HCEC 1CT (cell line): ENCODE measurements around the gene HLA-DPA1.

Experiments
- DNase-seq: peaks from one replicate; pipeline ENCODE4 v3.0.0-alpha.2; 2017

The HLA-DPA1 gene

DNA sequence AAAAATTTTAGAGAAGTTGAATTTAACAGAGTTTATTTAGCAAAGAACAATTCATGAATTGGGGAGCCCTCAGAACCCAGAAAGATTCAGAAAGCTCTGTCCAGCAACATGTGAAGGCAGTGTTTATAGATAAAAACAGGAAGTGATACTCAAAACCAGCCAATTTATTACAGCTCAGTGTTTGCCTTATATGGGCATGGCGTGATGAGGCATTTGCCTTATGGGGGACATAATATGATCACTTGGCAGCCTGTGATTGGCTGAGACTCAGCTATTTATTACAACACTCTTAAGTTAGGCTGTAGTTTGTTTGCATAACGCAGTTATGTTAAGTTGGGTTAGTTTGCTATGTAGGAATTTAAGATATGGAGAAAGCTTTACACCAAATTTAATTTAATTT is 11.5 kb downstream of the HLA-DPA1 start:
- DNase-seq: peak; percentile 45

DNA sequence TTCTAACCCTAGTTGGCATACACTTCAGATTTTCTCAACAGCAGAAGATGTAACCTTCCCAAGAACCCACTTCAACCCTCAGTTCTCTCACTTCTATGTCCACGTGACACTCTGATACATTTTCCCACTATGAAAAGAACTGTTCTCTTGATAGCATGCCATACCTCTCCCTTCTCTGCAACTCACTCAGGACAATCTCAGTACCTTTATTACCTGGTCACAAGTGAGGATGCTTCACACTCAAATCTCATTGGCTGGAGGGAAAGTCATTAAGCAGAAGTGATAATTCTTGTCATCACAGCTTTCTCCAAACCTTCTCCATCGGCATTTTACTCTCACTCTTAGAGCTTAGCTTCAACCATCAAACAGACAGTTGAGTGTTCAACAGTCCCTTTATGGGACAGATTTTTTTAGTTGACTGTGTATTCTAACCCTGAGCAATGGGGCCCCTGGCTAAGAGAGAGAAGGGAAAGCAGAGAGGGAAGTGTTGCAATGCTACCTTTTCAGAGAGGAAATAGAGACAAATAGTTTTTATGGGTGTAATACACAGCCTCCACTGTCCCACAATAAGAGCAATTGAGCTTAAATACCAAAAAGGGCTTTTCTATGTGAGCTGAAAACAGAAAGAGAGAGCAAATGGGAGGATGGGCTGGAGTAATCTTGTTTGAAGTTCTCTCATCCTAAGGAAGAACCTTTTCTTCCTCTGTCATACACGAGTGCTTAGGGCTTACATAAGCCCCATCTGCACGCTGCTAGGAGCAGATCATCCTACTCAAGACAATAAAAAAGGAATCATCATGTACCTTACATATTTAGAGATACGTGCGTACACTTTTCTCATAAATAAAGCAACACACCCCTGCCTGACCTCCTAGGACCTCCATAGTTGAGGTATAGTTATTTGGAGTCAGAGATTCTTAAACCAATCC is 16.0 kb downstream of the HLA-DPA1 start:
- DNase-seq: no peak

DNA sequence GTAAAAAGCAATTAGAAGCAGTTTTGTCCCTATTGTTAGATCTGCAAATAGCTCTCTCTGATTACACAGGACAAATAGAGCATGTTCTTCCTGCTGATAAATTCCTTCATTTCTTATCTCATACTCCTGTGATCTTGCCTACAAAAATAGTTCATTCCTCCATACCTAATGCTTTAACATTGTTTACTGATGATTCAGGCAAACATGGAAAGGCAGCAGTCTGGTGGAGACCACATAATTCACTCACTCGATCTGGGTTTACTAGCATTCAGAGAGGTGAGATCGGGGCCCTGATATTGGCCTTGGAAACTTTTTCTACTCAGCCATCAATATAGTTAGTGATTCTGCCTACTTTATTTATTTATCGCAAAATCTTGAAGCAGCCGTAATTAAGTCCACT is 20.2 kb downstream of the HLA-DPA1 start:
- no peak for DNase-seq

DNA sequence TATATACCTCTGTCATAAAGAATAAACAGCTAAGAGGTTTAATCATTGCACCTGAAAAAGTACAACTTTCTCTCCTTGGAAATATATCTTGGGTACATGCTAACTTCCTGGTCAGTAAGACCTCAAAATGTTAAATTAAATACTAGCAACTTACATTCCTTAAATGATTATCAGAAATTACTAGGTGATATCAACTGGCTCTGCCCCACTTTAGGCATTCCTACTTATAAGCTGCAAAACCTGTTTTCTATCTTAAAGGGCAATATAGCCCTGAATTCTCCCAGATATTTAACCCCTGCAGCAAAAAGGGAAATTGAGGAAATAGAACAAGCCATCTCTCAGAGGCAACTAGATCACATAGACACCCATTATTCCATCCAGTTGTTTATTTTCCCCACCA is 20.8 kb downstream of the HLA-DPA1 start:
- DNase-seq: no peak

DNA sequence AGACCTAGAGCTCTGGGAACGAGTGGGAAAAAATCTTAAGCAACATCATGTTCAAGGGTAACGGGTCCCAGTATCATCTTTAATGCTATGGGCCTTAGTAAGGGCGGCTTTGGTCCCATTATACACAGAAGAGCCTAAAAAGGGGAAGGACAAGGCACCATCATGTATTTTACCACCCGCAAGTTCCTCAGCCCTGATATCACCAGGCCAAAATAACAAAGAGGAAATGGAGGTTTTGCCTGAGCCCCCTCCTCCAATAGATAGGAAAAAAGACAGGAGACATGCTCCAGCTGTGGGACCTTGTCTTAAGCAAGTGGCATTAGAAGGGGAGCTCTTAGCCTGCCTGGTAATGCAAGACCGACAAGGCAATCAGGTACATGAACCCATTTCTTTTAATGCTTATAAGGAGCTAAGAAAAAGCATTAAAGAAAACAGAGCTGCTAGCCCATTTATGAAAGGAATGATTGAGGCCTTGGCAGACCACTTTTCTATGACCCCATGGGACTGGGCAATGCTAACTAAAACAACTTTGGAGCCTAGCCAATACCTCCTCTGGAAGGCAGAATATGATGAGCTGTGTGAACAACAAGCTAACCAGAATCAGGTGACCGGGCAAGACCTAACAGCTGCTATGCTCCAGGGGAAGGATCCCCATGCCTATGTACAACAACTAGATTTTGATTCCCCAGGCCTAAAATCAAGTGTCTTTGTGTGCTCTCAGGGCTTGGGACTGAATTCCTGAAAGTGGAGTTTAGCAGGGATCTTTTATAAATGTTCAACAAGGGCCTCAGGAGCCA is 23.2 kb downstream of the HLA-DPA1 start:
- no peak for DNase-seq

DNA sequence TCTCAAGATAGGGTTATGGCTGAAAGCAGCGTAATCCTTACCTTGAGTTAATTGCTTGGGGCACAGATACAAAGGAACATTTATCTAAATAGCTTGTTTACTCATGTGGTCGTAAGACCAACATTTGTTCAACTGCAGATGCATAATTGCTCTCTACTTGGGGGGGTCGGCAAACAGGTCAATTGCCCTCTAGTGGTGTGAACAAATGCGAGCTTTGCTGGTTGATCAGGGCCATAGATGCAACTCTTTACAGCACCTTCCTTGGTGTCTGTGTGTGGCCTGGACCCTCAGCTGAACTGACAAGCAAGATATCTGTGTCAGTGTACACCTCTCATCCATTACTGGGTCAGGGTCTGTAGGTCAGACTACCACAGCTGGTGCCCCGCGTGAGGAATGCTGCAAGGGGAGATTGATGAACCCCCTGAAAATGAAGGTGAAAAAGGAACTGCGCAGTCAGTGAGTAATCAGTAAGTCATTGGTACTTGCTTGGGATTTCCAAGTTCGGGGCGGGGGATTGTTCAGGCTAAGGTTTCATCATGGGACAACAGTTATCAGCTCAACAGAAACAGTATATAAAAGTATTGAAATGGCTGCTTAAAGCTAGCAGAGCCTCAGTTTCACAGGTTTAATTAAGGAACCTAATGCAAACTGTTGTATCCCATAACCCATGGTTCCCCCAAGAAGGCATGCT is 24.0 kb downstream of the HLA-DPA1 start:
- no peak for DNase-seq

DNA sequence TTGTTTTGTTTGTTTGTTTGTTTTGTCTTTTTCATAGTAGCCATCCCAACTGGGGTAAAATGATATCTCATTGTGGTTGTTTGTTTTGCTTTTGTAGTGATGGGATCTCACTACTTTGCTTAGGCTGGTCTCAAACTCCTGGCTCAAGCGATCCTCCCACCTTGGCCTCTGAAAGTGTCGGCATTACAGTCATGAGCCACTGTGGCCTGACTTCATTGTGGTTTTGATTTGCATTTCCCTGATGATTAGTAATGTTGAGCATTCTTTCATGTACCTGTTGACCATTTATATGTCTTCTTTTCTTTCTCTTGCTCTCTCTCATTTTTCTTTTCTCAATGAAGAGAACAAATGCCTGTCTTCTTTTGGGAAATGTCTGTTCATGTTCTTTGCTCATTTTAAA is 33.3 kb downstream of the HLA-DPA1 start:
- DNase-seq: no peak

DNA sequence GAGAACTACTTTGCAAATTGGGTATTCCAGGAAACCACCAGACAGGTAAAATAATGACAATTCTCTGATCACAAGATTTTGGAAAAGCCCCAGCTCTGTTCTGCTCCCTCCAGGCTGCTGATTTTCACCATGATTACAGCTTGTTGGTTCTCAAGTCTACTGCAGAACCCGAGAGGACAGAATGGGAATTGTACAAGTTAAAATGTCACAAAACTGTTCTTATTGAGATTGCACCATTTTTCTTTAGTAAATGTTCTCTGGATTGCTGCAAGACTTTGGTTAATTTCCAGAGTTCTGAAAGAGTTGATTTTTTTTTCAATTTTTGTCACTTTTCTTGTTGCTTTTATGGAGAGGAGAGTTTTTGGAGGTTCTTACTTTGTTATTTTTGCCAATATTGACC is 36.9 kb downstream of the HLA-DPA1 start:
- no peak for DNase-seq

DNA sequence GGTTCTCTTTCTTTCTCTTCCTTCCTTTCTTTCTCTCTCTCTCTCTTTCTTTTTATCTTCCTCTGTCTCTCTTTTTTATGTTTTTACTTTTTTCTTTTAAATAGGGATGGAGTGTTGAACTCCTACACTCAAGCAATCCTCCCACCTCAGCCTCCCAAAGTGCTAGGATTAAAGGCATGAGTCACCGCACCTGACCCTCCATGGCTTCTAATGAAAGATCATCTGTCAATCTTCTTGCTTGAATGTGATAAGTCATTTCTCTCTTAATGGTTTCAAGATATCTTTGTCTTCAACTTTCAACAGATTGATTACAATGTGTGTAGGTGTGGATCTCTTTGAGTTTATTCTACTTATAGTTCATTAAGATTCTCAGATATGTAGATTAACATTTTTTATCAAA is 38.9 kb downstream of the HLA-DPA1 start:
- no peak for DNase-seq

DNA sequence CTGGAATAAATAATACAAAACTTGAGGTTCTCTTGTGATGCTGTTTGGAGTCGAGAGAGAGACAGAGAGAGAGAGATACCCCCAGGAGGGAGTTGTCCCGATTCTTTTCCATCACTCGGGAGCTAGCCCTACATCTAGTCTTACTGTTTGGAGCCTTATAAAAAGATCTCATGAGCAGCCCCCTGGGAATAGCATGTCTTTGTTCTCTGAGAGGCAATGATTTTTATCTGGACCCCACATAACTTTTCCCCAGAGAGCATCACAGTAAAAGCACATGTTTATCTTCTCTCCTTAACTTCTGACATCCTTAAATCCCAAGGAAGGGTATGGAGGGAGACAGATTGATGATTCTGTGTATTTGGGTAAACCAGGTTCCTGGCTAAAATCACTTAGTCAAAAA is 43.2 kb downstream of the HLA-DPA1 start:
- no peak for DNase-seq

DNA sequence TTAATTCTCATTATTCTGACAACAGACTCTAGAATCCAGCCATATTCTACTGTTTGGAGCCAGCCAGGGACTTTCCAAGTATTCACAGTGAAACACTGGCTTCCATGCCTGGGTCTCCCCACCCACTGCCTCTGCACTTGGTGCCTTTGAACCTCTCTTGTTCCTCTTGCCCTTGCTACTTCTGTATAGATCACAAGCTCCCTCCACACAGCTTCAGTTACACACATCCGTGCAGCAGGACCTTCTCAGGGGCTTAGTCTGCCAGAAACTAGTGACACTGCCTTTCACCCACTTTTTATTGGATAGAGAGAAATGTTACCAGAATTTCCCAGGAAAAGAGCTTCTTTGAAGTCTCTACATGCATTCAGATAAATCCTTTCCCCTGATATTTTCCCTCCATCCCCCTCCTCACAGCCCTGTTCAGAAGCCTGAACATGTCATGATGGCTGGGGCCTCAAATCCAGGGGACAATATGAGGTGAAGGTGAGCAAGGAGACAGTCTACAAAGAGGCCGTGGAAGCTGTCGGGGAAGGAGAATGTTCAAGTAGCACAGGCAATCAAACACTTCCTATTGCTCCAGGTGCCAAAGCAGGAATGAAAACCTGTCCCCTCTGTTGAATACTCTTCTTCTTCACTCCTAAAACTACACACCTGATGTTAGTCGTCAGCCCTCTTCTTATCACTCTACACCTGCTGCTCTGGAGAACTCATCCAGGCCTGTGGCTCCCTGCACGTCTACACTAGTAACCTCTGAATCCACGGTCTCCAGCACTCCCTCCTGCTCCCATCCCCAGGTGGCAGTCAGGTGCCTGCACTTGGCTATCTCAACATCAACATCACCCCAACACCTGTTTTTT is 43.9 kb downstream of the HLA-DPA1 start:
- DNase-seq: no peak

DNA sequence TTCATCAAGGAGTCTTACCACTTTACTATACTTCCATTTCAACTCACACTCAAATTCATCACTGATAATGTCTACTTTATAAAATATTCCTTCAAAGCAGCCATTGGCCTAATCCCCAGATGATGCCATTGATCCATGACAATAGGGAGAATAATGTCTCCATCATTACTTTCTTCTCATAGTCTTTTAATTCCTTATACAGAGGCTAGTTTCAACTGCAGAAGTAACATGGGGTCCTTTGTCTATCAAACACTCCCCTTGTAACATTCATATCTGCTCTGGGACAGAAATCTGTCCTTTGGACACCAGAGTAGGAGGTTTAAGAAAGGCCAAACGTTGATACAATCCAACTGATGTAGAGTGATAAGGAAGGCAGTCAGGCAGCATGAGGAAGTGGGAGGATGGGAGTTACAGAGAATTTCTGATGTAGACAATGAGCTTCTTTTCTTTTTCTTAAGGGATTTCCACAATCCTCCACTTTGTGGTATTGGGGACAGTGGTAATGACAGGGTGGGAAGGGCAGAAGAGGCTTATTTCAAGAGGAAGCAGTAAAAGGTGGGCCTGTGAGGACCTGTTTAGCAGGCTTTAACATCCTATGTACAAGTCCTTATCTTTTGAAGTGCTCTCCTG is 45.1 kb downstream of the HLA-DPA1 start:
- no peak for DNase-seq

DNA sequence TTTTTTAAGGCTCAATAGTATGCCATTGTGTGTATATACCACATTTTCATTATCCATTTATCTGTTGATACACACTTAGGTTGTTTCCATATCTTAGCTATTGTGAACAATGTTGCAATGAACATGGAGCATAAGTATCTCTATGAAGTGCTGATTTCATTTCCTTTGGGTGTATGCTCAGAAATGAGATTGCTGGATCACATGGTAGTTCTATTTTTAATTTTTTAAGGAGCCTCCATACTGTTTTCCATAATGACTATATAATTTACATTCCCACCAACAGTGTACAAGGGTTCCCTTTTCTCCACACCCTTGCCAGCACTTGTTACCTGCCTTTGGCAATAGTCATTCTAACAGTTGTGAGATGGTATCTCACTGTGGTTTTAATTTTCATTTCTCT is 48.9 kb downstream of the HLA-DPA1 start:
- no peak for DNase-seq

DNA sequence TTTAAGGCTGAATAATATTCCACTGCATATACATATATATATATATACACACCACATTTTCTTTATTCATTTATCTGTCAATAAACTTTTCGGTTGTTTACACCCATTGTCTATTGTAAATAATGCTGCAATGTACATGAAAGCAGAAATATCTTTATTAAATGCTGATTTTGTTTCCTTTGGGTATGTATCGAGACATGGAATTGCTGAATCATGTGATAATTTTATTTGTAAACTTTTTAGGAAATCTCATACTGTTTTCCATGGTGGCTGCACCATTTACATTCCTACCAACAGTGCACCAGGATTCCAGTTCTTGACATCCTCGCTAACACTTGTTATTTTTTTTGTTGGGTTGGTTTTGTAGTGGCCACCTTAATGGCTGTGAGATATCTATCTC is 49.9 kb downstream of the HLA-DPA1 start:
- DNase-seq: no peak

DNA sequence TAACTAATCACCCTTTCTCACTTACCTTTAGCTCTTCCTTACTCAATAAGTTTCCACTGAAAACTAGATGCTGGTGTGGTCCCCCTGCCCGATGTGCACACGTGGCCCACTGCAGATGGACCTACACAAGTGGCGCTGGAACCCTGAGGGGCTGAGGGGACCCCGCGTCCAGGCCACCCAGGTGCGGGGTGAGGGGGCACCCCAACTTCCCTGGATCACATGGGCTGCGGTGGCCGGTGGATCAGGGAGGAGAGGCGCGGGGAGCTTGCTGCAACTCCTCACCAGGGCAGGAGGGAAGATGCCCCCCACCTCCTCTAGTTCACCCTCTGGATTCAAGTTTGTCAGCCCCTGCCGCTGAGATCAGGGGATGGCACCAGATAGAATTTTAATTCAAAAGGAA is 51.5 kb downstream of the HLA-DPA1 start:
- no peak for DNase-seq

DNA sequence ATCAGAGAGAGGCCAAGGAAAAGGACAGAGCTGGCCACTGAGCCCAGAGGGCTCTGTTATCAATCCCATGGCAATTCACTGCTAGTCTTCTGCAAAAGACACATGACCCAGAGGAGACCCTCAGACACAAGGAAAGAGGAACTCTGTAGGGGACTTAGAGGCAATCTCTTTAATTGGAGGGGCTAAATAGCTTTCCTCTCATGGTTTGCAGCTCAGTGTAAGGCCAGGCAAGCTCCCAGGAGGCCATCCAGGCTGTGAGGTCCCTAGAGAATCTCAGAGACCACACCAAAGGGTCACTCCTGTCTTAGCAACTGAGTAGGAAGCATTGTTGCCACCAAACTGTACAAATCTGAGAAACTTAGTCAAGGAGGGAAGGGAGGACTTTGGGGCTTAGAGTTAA is 54.1 kb downstream of the HLA-DPA1 start:
- no peak for DNase-seq

DNA sequence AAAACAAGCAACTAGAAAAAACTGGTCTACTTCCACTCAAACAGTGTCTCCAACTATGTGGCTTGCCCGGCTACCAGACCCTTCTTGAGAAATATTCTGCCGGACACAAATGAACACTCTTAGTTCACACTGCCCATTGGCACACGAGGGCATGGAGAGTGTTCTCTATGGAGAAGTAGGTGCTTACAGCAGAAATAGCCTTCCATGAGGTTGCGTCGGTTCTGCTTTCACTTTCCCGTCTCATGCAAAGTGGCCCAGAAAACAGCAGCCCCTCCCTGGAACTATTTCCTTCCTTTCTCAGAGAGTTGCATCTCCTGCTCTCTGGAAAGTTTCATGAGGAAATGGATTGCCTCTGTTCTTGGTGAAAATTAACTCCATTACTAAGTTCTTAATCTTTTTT is 54.5 kb downstream of the HLA-DPA1 start:
- DNase-seq: peak; percentile 46

DNA sequence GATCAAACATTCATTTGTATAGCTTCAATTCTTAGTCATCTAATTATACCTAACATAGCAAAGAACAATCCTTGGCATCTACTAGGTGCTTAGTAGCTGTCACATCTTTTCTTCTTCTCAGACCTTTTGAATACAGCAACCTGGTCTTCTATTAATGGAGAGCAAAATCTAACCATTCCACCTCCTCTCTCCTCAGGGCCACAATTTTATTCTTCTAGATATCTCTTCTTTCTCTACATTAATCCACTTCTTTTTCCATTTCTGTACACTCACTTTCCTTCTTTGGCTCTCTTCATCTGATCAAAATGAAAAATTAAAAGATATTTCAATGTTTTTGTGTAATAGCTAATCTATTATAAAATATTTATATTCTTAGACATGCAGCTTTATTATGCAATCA is 55.0 kb downstream of the HLA-DPA1 start:
- no peak for DNase-seq

DNA sequence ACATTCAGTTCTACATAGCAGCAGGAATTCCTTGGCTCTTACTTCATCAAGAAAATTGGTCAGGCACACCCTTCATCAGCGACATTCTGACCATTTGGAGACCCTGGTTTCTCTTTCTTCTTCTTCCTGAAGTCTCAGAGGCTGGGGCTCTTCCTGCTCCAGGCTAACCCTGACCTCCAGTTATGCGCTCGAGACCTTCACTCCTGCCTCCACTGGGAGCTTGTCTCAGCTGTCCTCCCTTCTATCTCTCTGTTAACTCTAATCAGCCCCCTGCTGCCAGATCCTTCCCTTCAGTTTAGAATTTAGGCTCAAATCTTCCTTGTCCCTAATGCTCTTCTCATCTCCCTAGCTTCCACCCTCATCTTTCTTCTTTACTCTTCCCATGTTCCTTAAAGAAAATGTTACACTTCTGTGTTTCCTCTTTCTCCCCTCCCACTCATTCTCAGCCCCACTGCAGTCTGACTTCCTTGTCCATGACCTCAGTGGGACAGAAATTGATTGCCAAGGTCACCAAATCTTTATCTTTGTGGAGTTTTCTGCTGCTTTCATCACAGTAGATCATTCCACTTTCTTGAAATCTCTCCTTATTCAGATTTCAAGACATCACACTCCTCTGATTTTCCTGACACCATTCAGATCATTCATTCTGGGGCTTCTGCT is 55.6 kb downstream of the HLA-DPA1 start:
- DNase-seq: no peak

DNA sequence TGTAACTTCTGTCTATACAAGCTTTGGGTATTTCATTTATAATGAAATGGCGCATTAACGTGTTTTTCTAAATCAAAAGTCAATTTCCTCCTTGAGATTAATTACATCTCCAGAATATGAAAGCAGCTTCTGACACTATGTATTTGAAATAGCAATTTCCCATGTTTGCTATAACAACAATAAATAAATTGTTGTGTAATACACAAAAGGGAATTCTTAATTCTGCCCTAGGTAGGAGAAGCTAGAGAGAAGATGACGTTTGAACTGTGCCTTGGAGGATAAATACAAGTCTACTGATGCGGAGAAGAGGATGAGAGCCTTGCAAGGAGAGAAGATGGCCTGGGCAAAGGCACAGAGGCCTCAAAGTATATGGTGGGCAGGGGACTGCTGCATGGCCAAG is 56.4 kb downstream of the HLA-DPA1 start:
- no peak for DNase-seq

DNA sequence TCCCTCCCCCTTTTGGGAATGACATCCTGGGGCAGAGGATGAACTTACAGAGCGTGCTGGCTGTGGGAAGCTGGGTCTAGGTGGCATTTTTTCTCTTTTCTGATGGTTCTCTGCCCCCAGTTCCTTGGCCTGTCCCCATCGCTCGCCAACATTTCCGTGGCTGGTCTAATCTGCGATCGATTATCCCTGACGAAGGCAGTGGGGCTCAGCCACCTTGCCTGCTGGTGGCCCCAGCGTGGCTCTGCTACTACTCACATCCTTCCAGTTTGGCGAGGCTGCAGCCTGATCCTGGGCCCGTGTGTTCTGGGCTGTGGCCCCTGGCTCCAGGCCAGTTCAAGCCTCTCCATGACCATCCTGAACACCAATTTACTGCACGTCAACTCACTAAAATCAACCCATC is 57.7 kb downstream of the HLA-DPA1 start:
- DNase-seq: no peak
